ENCODE measurements around the gene CORO7. TPM values are rescaled to one million over a fixed set of nuclear protein-coding genes. Genes with fewer than 3 reads are reported as not detected.

CORO7 gene
- total and polyA plus RNA-seq, 10 donors = 29.7 to 177 (median 117) TPM

- 51 to 64% (median 54%) methylated on average over 12 to 17 of the region's 17 CpGs for WGBS, 5 donors
- peaks cover 0 to 33% (median 0%) of the 10 kb centered on the region in 7 donors for H3K27me3 ChIP-seq (replicated peaks in 1 of 7)
- H3K4me1 ChIP-seq = peaks cover 19 to 65% (median 56%) of the 10 kb centered on the region in 6 donors
- TF ChIP-seq POLR2A (IDR thresholded peaks at IDR 0.05) = no peak
- no peak for TF ChIP-seq POLR2AphosphoS5 (IDR thresholded peaks at IDR 0.05)
- TF ChIP-seq CTCF (IDR thresholded peaks at IDR 0.05 in 8 of 11, conservative IDR thresholded peaks at IDR 0.05 in 3 of 11) = no peak
- no peak for DNase-seq
- H3K4me3 ChIP-seq = peak overlapping the region in 1 of 8 donors; percentile 74
- intact Hi-C loops (cut with DNase I; ENCODE audit: low total_unique reads) = no loop called here
- H3K27ac ChIP-seq = peak overlapping the region; percentile 33 to 78 (median 74)
- H3K36me3 ChIP-seq = peaks cover 0 to 14% (median 0%) of the 10 kb centered on the region in 6 donors
- no peaks in the 10 kb centered on the region for H3K9me3 ChIP-seq
Observed at GRCh38 chr16:4328782-4329775, 87.3 kb downstream of the CORO7 start.

GRCh38 chr16:4328046-4328781 is 88.2 kb downstream of the CORO7 start:
- H3K27me3 ChIP-seq (replicated peaks in 1 of 7) = peaks cover 0 to 30% (median 0%) of the 10 kb centered on the region in 7 donors
- peaks cover 25 to 74% (median 60%) of the 10 kb centered on the region in 6 donors for H3K4me1 ChIP-seq
- H3K36me3 ChIP-seq = peaks cover 0 to 11% (median 0%) of the 10 kb centered on the region in 6 donors
- 5 to 10% (median 8%) methylated on average over 22 to 30 of the region's 30 CpGs for WGBS, 5 donors
- peak; percentile 90 for DNase-seq
- H3K9me3 ChIP-seq = no peaks in the 10 kb centered on the region
- H3K27ac ChIP-seq = peak overlapping the region; percentile 33 to 78 (median 74)
- intact Hi-C loops (cut with DNase I; ENCODE audit: low total_unique reads) = no loop called here
- H3K4me3 ChIP-seq = peak overlapping the region; percentile 16 to 74 (median 37)
- peak; percentile 9 to 73 (median 54) for TF ChIP-seq CTCF (IDR thresholded peaks at IDR 0.05 in 8 of 11, conservative IDR thresholded peaks at IDR 0.05 in 3 of 11)
- peak; percentile 21 to 68 (median 65) for TF ChIP-seq POLR2AphosphoS5 (IDR thresholded peaks at IDR 0.05)
- no peak for TF ChIP-seq POLR2A (IDR thresholded peaks at IDR 0.05)

- WGBS, 5 donors = 3 to 6% (median 4%) methylated on average over 4 to 57 of the region's 57 CpGs; no CpG with 5 or more reads in 1 of the 5 donors
- Histone ChIP-seq H3K4me3 (peak overlapping the region; percentile 16 to 74 (median 37)), H3K4me1 (peaks cover 25 to 79% (median 63%) of the 10 kb centered on the region in 6 donors), H3K27ac (peak overlapping the region in 7 of 8 donors; percentile 33 to 78 (median 75)), H3K27me3 (replicated peaks in 1 of 7) (peaks cover 0 to 25% (median 0%) of the 10 kb centered on the region in 7 donors), H3K9me3 (no peaks in the 10 kb centered on the region), H3K36me3 (peaks cover 0 to 4% (median 0%) of the 10 kb centered on the region in 6 donors)
- intact Hi-C loops (cut with DNase I; ENCODE audit: low total_unique reads) = no loop called here
- no peak for DNase-seq
- no peak for TF ChIP-seq CTCF (IDR thresholded peaks at IDR 0.05 in 8 of 11, conservative IDR thresholded peaks at IDR 0.05 in 3 of 11)
- no peak for TF ChIP-seq POLR2AphosphoS5 (IDR thresholded peaks at IDR 0.05)
- no peak for TF ChIP-seq POLR2A (IDR thresholded peaks at IDR 0.05)
Observed at GRCh38 chr16:4327386-4328045, 88.9 kb downstream of the CORO7 start.
